GM21825 (cell line): ENCODE measurements around the gene VPS37D.
"Not testable (repeated sequence)": the region's sequence is repeated elsewhere in the genome, so short reads cannot be mapped to it uniquely, and the experiment has no call there.

Source experiments
- ATAC-seq: cut with Tn5 transposase; IDR thresholded peaks from one replicate; pipeline ENCODE4 v1.9.1; 2021; ENCODE audit warnings: mild to moderate bottlenecking, moderate library complexity; ENCODE audit not compliant: unreplicated experiment

VPS37D gene

DNA sequence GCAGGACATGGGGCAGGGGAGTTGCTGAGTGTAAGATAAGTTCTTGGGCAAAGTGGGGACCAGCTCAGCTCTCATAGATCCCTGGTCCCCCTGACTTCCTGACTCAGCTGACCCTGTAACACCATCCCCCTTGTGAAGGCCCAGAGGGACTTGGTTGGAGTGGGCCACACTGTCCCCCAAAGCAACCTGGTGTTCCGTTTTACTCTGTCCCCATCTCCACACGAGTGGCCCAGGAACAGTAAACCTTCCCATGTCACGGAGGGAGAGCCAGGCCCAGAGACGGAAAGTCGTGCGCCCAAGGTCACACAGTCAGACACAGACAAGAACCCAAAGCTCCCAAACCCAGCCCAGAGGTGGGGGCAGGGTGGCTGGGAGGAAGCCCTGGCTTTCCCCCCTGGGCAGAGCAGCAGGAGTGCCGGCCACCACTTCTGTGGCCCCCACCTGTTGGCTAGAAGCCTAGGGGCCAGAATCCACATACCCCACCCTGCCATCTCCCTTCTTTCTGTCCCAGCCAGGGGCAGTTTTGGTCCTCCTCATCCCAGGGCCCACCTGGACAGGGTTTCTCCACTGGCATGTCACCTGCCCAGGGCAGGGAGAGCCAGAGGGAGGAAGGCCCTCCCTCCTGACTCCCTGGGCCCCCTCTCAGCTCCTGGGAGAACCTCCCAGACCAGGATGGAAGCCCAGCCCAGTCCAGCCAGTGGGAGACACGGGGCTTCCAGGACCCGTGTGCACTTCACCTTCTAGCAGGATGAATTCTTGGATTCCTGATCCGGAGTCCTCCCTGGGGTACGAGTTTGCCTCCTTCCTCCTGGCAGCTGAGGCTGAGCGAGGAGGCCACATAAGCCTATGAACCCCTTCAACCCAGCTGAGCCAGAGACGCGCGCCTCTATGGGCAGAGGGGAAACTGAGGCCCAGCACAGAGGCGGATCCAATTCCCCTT, 20.6 kb upstream of the VPS37D start:
- ATAC-seq, result no peak

DNA sequence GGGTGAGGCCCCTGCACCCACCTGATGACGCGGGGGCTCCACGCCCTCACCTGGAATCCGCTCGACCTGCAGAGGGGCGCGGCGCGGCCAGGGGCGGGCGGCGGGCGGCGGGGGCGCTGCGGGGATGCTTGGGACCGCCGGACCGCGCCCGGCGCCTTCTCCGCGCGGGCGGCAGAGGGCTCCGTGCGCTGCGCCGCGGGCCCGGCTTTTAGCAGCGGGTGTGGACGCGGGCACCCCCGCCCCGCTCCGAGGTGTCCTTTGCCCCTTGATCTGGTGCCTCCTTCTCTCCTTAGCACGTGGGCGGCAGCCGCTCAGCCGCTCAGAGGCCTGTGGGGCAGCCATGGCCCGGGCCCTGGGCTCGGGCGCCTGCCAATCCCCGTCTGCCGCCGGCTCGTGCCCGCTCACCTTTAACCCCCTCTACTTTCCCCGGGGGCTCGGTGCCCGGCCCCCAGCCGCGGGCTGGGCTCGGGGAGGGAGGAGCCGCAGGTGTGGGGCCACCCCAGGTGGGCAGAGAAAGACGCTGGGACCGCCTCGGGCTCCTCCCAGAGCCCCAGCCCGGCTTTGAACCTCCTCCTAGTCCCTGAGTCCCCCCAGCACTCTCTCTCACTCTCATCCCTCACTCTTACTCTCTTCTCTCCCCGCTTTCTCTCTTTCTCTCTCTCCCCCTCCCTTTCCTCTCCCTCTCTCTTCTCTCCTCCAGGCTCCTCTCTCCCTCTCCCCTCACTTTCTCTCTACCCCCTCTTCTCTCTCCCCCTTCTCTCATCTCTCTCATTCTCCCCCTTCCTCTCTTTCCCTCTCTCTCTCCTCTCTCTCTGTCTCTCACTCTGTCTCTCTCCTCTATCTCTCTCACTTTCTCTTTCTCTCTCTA, 19.7 kb upstream of the VPS37D start:
- no peak for ATAC-seq

DNA sequence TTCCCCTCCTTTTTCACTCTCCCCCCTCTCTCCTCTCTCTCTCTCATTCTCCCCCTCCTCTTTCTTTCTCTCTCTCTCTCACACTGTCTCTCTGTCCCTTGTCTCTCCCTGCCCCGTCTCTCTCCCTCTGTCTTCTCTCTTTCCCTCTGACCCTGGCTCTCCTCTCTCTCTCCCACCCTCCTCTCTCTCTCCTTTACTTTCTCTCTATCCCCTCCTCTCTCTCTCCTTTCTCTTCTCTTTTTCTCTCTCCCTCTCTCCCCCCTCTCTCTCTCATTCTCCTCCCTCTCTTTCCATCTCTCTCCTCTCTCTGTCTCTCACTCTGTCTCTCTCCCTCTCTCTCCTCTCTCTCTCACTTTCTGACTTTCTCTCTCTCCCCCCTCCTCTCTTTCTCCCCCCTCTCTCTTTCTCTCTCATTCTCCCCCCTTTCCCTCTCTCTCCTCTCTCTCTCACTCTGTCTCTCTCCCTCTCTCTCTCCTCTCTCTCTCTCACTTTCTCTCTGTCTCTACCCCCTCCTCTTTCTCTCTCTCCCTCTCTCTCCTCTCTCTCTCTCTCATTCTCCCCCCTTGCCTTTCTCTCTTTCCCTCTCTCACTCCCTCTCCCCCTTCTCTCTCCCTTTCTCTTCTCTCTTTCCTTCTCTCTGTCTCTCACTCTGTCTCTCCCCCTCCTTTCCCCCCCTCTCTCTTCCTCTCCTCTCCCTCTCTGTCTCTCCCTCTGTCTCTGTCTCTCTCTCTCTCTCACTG, 18.9 kb upstream of the VPS37D start:
- ATAC-seq, result no peak

DNA sequence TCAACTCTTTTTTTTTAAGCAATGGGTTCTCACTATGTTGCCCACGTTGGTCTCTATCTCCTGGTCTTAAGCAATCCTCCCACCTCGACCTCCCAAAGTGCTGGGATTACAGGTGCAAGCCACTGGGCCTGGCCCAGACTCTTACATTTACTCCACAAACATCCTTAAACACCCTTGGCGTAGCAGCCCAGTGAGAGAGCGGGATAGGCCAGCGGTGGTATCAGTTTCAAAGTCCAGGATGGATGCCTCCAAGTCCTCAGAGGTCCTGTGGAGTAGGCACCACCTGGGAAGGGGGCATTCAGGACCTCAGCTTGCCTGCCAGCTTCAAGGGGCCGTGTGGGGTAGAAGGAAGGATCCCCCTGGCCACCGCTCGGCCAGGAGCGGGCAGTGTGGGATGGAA, 18.1 kb upstream of the VPS37D start:
- no peak for ATAC-seq

DNA sequence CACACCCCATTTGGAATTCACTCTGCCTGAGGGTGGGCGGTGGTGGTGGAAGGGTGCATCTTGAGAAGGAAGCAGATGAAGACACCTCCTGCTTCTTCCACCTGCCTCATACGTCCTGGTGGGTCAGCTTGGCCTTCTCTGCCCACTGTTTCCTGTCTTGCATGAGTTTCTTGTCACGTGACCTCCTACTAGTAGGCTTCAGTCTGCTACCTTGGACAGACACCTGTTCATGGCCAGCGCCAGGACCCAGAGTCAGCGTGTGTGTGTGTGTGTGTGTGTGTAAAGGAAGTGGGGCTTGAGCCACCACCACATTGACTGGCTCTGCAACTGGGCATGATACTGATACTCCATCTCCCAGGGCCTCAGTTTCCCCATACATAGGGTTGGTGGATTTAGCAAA, 17.1 kb upstream of the VPS37D start:
- ATAC-seq, result no peak

DNA sequence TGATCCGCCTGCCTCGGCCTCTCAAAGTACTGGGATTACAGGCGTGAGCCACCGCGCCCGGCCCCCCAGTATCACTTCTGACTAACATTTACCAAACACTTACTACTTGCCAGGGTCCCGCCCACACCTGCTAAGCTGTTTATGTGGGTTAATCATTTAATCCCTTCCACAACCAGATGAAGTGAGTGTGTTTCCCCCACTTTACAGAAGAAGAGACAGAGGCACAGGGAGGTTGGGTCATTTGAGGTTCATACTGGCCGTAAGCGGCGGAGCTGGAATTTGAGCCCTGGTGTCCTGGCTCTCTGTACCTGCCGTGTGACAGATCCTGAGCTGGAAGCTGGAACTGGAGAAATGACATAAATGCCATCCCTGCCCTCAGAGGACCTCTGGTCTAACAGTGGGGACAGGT, 15.1 kb upstream of the VPS37D start:
- ATAC-seq, result no peak

DNA sequence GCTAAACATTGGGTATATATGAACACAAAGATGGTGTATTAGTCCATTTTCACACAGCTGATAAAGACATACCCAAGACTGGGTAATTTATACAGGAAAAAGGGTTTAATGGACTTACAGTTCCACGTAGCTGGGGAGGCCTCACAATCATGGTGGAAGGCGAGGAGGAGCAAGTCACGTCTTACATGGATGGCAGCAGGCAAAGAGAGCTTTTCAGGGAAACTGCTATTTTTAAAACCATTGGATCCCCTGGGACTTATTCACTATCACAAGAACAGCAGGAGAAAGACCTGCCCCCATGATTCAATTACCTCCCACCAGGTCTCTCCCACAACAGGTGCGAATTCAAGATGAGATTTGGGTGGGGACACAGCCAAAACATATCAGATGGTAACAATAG, 12.3 kb upstream of the VPS37D start:
- not testable (repeated sequence) for ATAC-seq

DNA sequence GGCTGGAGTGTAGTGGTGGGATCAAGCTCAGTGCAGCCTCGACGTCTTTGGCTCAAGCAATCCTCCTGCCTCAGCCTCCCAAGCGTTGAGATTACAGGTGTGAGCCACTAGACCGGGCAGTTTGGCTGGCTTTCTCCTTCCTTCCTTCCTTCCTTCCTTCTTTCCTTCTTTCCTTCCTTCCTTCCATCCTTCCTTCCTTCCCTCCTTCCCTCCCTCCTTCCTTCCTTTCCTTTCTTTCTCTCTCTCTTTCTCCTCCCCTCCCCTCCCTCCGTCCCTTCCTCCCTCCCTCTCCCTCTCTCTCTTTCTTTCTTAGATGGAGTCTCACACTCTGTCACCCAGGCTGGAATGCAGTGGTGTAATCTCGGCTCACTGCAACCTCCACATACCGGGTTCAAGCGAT, 7.6 kb upstream of the VPS37D start:
- no peak for ATAC-seq

DNA sequence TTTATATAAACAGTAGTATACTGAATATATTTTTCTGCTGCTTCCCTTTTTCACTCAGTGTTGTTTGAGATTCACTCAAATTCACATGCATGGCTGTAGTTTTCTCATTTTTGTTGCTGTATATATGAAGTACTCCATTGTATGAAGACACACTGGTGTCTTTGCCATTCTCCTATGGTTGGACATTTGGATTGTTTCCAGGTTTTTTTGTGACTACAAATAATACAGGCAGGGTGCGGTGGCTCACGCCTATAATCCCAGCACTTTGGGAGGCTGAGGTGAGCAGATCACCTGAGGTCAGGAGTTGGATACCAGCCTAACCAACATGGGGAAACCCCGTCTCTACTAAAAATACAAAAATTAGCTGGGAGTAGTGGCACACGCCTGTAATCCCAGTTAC, 7.0 kb upstream of the VPS37D start:
- not testable (repeated sequence) for ATAC-seq

DNA sequence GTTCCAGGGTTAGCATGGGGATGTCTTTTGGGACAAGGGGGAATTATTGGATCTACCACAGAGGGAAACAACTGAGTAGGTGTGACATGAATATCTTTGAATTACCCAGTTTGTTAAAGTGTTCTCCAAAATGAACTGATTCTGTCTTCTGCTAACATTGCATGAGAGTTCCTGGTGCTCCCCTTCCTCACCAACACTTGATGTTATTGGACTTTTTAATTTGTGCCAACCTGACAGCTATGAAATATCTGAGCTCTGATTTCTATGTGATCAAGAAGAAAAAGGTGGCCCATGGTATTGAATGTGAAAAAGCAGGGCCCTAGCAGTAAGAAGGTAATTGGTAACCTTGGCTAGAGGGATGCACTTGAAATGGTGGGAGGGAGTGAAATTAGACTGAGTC, 4.6 kb upstream of the VPS37D start:
- no peak for ATAC-seq

DNA sequence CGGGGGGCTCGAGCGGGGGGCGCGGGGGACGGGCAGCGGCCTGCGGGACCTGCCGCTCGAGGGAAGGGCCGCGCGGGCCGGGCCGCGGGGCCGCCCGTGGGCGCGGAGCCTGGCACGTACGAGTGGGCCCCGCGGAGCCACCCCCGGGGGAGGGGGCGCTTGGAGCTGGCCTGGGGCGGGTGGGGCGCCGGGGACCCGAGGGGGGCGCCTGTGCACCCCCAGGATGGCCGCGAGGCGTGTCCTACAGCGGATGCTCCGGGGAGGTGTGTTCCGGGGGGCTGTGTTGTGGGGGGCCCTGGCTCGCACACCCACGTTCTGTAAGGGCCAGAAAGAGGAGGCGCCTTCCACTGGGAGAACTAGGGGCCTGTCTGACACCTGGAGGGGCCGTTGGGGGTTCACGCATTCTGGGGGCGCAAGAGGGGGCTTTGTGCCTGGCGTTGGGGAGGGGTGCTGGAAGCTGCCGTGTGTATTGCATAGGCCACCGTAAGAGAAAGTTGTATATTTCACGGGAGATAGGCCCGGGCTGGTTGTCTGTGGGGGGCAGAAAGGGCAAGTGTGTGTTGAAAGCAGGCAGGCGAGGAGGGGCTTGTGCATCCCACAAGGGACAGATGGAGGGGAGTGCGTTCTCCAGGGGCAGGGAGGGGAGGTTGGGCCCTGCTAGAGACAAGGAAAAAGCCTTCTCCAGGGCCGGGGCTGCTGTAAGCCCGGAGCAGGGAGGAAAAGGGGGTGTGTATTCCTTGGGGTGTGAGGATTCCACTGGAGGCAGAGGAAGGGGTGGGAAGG, 663 bp downstream of the VPS37D start:
- ATAC-seq, result no peak

DNA sequence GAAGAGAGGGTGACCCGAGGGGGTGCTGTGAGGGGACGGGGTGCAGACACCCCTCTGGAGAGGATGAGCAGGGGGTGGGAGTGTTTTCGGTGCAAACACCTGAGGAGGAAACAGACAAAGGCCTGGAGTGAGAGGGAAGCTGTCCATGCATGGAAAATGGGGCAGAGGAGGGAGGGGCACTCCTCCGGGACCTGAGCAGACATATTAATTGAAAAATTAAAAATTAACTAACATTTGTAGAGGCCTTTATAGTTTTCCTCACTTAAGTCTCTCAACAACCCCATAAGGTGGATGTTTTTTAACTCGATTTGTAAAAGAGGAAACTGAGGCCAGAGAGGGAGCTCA, 1.2 kb downstream of the VPS37D start:
- no peak for ATAC-seq

DNA sequence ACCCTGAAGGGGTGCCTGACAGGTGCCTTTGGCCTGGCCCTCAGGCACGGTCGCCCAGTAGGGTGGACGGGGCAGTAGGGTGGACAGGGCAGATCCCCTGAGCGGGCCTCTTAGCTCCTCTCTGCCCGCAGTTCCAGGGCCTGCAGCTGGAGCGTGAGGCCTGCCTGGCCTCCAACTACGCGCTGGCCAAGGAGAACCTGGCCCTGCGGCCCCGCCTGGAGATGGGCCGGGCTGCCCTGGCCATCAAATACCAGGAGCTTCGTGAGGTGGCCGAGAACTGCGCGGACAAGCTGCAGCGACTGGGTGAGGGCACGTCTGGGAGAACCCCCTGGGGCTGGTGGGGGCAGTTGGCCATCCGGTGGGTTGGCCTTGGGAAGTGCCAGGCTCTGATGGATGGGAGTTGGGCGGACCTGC, 1.7 kb downstream of the VPS37D start:
- ATAC-seq, result no peak

DNA sequence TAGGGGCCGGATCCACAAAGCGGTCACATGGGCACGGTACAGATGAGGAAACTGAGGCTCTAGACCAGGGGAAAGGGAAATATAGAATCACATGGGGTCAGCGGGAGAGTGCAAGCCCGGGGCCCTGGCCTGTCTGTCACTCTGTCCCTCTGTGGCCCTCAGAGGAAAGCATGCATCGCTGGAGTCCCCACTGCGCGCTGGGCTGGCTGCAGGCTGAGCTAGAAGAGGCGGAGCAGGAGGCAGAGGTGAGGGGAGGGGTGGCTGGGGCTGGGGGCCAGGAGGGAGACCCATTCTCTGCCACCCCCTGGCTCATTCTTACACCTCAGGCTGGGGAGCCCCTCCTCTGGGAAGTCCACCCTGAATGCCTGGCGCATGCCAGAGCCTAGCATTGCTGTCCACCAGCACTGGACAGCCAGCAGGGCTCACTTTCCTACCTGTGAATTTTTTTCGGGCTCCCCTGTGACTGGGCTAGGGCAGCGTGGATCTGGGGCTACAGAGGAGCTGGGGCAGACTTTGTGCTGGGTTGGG, 2.3 kb downstream of the VPS37D start:
- ATAC-seq, result no peak

DNA sequence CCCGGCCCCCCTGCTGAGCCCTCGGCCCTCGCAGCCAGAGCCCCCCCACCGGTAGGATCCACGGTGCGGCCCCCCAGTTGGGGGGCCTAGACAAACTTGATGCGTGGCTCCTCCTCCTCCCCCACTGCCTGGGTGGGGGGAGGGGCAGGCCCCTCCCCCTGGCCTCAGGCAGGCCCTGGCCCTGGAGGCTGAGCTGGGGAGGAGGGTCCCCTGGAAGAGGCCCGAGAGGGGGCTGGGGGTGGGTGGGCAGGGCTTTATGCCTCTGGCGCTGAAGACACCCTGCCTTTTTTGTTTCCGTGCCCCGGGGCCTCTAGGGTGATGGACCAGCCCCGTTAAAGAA, 3.7 kb downstream of the VPS37D start:
- ATAC-seq, result no peak

DNA sequence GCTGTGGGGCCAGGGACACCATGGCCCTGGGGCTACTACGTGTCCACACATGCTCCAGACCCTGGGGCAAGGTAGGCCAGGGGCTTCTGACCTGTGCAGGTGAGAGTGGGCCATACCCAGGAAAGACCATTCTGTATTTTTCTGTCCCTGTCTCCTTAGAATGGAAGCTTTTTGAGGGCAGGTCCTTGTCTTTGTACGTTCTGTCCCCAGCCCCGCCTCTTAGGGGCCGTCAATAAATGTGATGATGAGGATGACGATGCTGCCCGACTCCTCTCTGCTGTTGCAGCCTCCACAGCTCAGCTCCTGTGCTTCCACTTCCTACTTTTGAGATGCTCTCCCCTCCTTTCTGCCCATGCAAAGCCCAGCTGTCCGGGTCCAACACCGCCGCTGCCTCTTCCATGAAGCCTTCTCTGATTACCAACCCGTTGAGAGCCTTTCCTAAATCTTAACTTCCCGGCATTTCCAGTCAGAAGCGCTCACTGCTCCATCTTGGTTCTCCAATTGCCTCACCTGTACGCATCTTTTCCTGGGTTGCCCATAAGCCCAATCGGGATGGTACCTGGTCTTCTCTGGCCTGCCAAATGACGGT, 4.3 kb downstream of the VPS37D start:
- no peak for ATAC-seq

DNA sequence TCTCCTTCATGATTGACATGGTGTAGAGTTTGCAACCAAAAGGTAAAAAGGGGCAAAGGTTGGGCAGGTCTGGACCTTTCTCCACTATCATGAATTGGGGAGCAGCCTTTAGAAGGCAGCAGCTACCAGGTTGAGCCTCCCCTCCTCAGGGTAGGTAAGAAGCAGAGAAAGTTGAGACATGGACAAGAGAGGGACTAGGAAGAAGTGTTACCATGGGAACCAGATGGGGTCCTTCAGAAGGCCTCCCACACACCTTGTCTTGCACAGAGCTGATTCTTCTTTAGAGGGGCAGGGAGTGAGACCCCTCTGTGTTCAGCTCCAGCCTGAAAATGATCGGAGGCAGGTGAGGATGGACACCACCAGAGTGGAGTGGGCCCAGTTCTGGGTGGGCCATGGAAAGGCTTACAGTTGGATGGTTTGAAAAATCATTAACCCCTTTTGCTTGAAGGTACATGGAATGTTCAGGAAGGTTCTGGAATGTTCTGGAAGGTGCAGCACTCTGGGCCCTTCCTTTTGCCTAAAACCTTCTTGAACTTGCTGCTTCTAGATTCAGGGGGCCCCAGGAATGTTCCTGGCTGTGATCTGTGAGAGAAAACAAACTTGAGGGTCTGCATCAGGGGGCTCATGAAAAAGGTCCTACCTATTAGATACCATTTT, 7.0 kb downstream of the VPS37D start:
- no peak for ATAC-seq

DNA sequence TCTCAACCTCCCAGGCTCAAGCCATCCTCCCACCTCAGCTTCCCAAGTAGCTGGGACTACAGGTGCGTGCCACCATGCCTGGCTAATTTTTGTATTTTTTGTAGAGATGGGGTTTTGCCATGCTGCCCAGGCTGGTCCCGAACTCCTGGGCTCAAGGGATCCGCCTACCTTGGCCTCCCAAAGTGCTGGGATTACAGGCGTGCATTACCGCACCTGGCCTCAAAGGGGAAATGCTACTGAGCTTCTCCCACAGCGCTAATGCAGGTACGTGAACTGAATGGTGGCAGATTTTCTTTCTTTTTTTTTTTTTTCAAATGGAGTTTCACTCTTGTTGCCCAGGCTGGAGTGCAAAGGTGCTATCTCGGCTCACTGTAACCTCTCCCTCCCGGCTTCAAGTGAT, 8.4 kb downstream of the VPS37D start:
- ATAC-seq, result not testable (repeated sequence)

DNA sequence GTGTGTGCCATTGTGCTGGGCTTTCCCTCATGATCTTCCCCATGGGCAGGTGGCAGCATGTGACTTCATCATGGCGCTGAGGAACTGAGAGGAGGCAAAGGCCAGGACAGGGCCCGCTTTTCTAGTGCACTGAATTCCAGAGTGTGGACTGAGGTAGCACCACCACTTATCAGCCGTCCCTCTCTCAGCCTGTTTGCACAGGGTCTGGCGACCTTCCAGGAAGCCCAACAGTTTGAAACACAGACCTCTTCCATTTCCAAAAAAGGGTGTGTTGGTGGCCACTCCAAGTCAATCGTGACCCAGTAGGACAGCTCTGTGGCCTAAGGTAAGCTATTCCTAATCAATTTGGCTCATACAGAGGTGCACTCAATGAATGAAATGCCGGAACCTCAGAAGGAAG, 11.2 kb downstream of the VPS37D start:
- ATAC-seq, result no peak

DNA sequence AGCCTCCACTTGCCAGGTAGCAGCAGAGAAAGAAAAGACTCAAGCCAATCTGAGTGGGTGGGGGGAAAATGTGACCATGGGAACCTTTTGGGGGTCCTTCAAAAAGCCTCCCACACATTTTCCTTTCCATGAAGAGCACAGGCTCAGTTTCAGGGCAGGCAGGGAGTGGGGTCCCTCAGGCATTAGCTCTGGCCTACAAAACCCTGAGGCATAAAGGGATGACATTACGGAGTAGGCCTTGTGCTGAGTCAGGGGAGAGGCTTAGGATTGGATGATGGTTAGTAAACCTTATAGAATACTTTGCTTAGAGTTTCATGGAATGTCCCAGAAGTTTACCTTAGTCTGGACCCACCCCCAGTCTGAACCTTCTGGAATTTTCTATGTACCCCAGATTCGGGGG, 12.1 kb downstream of the VPS37D start:
- ATAC-seq, result no peak
